ENCODE data around the gene CHST8.

DNA sequence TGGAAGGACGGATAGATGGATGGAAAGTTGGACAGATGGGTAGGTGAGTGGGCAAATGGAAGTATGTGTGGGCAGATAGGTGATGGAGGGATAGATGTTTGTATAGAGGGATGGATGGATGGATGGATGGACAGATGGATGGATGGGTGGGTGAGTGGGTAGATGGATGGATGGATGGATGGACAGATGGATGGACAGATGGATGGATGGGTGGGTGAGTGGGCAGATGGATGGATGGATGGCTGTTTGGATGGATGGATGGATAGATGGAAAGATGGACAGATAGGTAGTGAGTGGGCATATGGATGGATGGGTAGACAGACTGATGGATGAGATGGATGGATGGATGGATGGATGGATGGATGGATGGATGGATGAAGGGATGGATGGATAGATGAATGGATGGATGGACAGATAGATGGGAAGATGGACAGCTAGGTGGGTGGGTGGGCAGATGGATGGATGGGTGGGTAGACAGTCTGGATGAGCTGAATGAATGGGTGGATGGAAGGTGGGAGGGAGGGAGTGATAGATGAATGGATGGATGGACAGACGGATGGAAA, 100.1 kb downstream of the CHST8 start:
- no peak for TF ChIP-seq ZNF331 (CRISPR knock-in tag; IDR thresholded peaks at IDR 0.05; ENCODE audit: low read depth)
- no peak for TF ChIP-seq POLR2AphosphoS5 (IDR thresholded peaks at IDR 0.05; ENCODE audit: low read depth)
- TF ChIP-seq, protein P1, sequence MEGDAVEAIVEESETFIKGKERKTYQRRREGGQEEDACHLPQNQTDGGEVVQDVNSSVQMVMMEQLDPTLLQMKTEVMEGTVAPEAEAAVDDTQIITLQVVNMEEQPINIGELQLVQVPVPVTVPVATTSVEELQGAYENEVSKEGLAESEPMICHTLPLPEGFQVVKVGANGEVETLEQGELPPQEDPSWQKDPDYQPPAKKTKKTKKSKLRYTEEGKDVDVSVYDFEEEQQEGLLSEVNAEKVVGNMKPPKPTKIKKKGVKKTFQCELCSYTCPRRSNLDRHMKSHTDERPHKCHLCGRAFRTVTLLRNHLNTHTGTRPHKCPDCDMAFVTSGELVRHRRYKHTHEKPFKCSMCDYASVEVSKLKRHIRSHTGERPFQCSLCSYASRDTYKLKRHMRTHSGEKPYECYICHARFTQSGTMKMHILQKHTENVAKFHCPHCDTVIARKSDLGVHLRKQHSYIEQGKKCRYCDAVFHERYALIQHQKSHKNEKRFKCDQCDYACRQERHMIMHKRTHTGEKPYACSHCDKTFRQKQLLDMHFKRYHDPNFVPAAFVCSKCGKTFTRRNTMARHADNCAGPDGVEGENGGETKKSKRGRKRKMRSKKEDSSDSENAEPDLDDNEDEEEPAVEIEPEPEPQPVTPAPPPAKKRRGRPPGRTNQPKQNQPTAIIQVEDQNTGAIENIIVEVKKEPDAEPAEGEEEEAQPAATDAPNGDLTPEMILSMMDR (conservative IDR thresholded peaks at IDR 0.05; ENCODE audit: low read depth in 2 of 2), result no peak
- no peak for TF ChIP-seq EZH2phosphoT487 (IDR thresholded peaks at IDR 0.05; ENCODE audit: unreplicated experiment)
- TF ChIP-seq NANOG (IDR thresholded peaks at IDR 0.05; ENCODE audit: borderline replicate concordance), result no peak
- no peak for TF ChIP-seq ZNF114 (CRISPR knock-in tag; IDR thresholded peaks at IDR 0.05)
- no peak for TF ChIP-seq STAT1 (IDR thresholded peaks at IDR 0.05; ENCODE audit: unreplicated experiment)

All from GM23338 (cell line).